Sigmoid colon (tissue), 4 donors: Measurements from ENCODE around the gene SRCIN1.

Experiments used
- POLR2A ChIP-seq, 2 donors: fragments of 450-650 bp; IDR thresholded peaks; one replicate each; pipeline ENCODE4 v1.6.1; 2016; ENCODE audit warnings: antibody characterized with exemption in 2 of 2, mild to moderate bottlenecking in 2 of 2, moderate library complexity in 2 of 2
- POLR2AphosphoS5 ChIP-seq, 4 donors: sonication (generic); formaldehyde crosslinking; IDR thresholded peaks; one replicate each; pipeline ENCODE4 v1.6.1; 2017; ENCODE audit warnings: antibody characterized with exemption in 4 of 4
- TF ChIP-seq, protein P1 (sequence below), 4 experiments: fragments of 450-650 bp in 3 of 4; fragments of 200-600 bp in 1 of 4; IDR thresholded peaks; one replicate each; pipeline ENCODE4 v1.5.1; 2016 to 2019; ENCODE audit warnings: antibody characterized with exemption in 4 of 4, mild to moderate bottlenecking in 3 of 4, moderate library complexity in 2 of 4

DNA sequence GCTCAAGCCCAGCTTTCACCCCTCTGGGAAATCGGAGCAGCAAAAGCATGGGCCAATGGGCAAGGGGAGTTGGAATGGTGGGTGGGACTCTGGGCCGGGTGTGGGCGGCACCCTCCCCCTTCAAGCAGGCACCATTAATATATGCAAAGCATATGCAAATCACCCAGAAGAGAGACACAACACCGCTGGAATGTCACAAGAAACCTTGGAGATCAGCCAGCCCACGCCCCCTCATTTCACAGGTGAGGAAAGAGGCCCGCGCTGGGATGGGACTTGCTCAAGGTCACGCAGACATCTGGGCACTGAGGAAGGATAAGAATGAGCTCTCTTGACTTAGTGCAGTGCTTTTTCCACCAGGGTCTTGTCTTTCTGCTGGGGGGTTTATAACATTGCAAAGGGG lies 4.8 kb downstream of the SRCIN1 start:
- TF ChIP-seq, protein P1, sequence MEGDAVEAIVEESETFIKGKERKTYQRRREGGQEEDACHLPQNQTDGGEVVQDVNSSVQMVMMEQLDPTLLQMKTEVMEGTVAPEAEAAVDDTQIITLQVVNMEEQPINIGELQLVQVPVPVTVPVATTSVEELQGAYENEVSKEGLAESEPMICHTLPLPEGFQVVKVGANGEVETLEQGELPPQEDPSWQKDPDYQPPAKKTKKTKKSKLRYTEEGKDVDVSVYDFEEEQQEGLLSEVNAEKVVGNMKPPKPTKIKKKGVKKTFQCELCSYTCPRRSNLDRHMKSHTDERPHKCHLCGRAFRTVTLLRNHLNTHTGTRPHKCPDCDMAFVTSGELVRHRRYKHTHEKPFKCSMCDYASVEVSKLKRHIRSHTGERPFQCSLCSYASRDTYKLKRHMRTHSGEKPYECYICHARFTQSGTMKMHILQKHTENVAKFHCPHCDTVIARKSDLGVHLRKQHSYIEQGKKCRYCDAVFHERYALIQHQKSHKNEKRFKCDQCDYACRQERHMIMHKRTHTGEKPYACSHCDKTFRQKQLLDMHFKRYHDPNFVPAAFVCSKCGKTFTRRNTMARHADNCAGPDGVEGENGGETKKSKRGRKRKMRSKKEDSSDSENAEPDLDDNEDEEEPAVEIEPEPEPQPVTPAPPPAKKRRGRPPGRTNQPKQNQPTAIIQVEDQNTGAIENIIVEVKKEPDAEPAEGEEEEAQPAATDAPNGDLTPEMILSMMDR (IDR thresholded peaks at IDR 0.05), result no peak
- TF ChIP-seq POLR2A (IDR thresholded peaks at IDR 0.05) (no peak), POLR2AphosphoS5 (IDR thresholded peaks at IDR 0.05) (no peak)
